Measurements from ENCODE around the gene PCDHA1. TPM values are rescaled to one million over a fixed set of nuclear protein-coding genes. Genes with fewer than 3 reads are reported as not detected.
A peak's percentile ranks its signal among the peaks of the same experiment; 100 is the strongest.

PCDHA1 gene
- total and polyA plus RNA-seq, 2 experiments from 2014 or later, result 0.29 TPM; not detected in 1

- peak overlapping the region; percentile 64 for H3K4me3 ChIP-seq
- no peaks in the 10 kb centered on the region for H3K4me1 ChIP-seq (ENCODE audit: low read depth)
- peak overlapping the region; percentile 94 for H3K27ac ChIP-seq
- H3K36me3 ChIP-seq, result no peaks in the 10 kb centered on the region
- H3K9me3 ChIP-seq (ENCODE audit: low read depth), result no peaks in the 10 kb centered on the region
- TF ChIP-seq CTCF (IDR thresholded peaks at IDR 0.05; ENCODE audit: low read depth, low read length), result peak; percentile 25
- H3K27me3 ChIP-seq, result peaks cover 4% of the 10 kb centered on the region
- peak; percentile 14 to 89 for DNase-seq (ENCODE audit: low read depth in 1 of 2, low spot score in 1 of 2)
These were observed 254.3 kb downstream of the PCDHA1 start for GRCh38 chr5:141040093-141040770.

- TF ChIP-seq CTCF (IDR thresholded peaks at IDR 0.05; ENCODE audit: low read depth, low read length), result peak; percentile 52
- Histone ChIP-seq H3K27me3 (peaks cover 5% of the 10 kb centered on the region), H3K36me3 (no peaks in the 10 kb centered on the region), H3K27ac (peak overlapping the region; percentile 94), H3K4me3 (peak overlapping the region; percentile 64), H3K4me1 (ENCODE audit: low read depth) (no peaks in the 10 kb centered on the region), H3K9me3 (ENCODE audit: low read depth) (no peaks in the 10 kb centered on the region)
- peak; percentile 72 to 99 for DNase-seq (ENCODE audit: low read depth in 1 of 2, low spot score in 1 of 2)
These were observed 255.0 kb downstream of the PCDHA1 start for GRCh38 chr5:141040771-141041426.

- Histone ChIP-seq H3K9me3 (ENCODE audit: low read depth) (no peaks in the 10 kb centered on the region), H3K36me3 (no peaks in the 10 kb centered on the region), H3K27me3 (peaks cover 7% of the 10 kb centered on the region), H3K4me1 (ENCODE audit: low read depth) (no peaks in the 10 kb centered on the region), H3K27ac (no peak overlapping the region), H3K4me3 (no peak overlapping the region)
- DNase-seq (ENCODE audit: low read depth in 1 of 2, low spot score in 1 of 2), result no peak
- no peak for TF ChIP-seq CTCF (IDR thresholded peaks at IDR 0.05; ENCODE audit: low read depth, low read length)
These were observed 255.5 kb downstream of the PCDHA1 start for GRCh38 chr5:141041427-141041785.

GRCh38 chr5:141042555-141042954 lies 256.6 kb downstream of the PCDHA1 start:
- Histone ChIP-seq H3K27me3 (peaks cover 17% of the 10 kb centered on the region), H3K4me3 (no peak overlapping the region), H3K36me3 (no peaks in the 10 kb centered on the region), H3K27ac (no peak overlapping the region), H3K9me3 (ENCODE audit: low read depth) (no peaks in the 10 kb centered on the region), H3K4me1 (ENCODE audit: low read depth) (no peaks in the 10 kb centered on the region)
- TF ChIP-seq CTCF (IDR thresholded peaks at IDR 0.05; ENCODE audit: low read depth, low read length), result no peak
- DNase-seq (ENCODE audit: low read depth in 1 of 2, low spot score in 1 of 2), result no peak

GRCh38 chr5:141050622-141051520 lies 264.9 kb downstream of the PCDHA1 start, which contains the start of gene PCDHB1:
TSS of gene PCDHB1 (plus strand) at chr5:141051374. CDS start at chr5:141051471, 97 bp downstream.
- Histone ChIP-seq H3K27ac (no peak within 1 kb of the TSS), H3K27me3 (peaks cover 67% of the 10 kb centered on the region), H3K4me3 (peak within 1 kb of the TSS; percentile 36), H3K4me1 (ENCODE audit: low read depth) (no peaks in the 10 kb centered on the region), H3K9me3 (ENCODE audit: low read depth) (no peaks in the 10 kb centered on the region), H3K36me3 (no peaks in the 10 kb centered on the region)
- DNase-seq (ENCODE audit: low read depth in 1 of 2, low spot score in 1 of 2), result peak in 1 of 2 donors; percentile 42
- TF ChIP-seq CTCF (IDR thresholded peaks at IDR 0.05; ENCODE audit: low read depth, low read length), result no peak
